Measurements from ENCODE around the gene IL20RB. TPM values are rescaled to one million over a fixed set of nuclear protein-coding genes. Genes with fewer than 3 reads are reported as not detected.

IL20RB gene
- total and polyA plus RNA-seq, 2 of the 13 experiments (the other 11 are each of a cell fraction or from before 2014, with no cell fraction given), result 0.22 to 0.32 TPM

GRCh38 chr3:136919799-136920580, 37.8 kb upstream of the IL20RB start:
- H3K4me3 ChIP-seq (replicated peaks in 1 of 3; ENCODE audit: insufficient read depth in 1 of 3, low read depth in 2 of 3, low read length in 3 of 3), result no peak overlapping the region
- POLR2A ChIA-PET, result no interaction called here
- ATAC-seq, result no peak
- H3K36me3 ChIP-seq (replicated peaks in 1 of 2; ENCODE audit: control insufficient read depth in 1 of 2, insufficient read depth in 2 of 2, low read length in 2 of 2), result no peaks in the 10 kb centered on the region
- H3K27ac ChIP-seq (ENCODE audit: extremely low read length, insufficient read depth, low read length), result no peak overlapping the region
- H3K9me3 ChIP-seq (ENCODE audit: low read length), result no peaks in the 10 kb centered on the region
- H3K4me1 ChIP-seq (ENCODE audit: insufficient read depth, low read length), result peaks cover 11% of the 10 kb centered on the region; the same call in 1 of the 2 replicates
- 0 out of 2 replicates have a peak, but pooled peaks cover 7% of the 10 kb centered on the region for H4K20me1 ChIP-seq (ENCODE audit: insufficient read depth, low read length)
- H2AFZ ChIP-seq (ENCODE audit: low read length), result no peak overlapping the region
- no peaks in the 10 kb centered on the region for H3K27me3 ChIP-seq (ENCODE audit: control insufficient read depth in 1 of 2, insufficient read depth in 2 of 2, low read length in 2 of 2)
- TF ChIP-seq MAFF (IDR thresholded peaks at IDR 0.05; ENCODE audit: low read depth, low read length) (peak; percentile 48), ZNF124 (CRISPR knock-in tag; IDR thresholded peaks at IDR 0.05) (no peak), ZNF660 (CRISPR knock-in tag; IDR thresholded peaks at IDR 0.05; ENCODE audit: borderline replicate concordance, low read depth) (no peak), MAFK (conservative IDR thresholded peaks at IDR 0.05 in 1 of 2, IDR thresholded peaks at IDR 0.05 in 1 of 2; ENCODE audit: low read length in 2 of 2) (peak; percentile 64 to 74), ZNF30 (CRISPR knock-in tag; IDR thresholded peaks at IDR 0.05) (no peak), ARNT (IDR thresholded peaks at IDR 0.05) (no peak), KAT2B (IDR thresholded peaks at IDR 0.05; ENCODE audit: borderline replicate concordance, low read depth, low read length) (no peak)
- TF ChIP-seq, protein P1, sequence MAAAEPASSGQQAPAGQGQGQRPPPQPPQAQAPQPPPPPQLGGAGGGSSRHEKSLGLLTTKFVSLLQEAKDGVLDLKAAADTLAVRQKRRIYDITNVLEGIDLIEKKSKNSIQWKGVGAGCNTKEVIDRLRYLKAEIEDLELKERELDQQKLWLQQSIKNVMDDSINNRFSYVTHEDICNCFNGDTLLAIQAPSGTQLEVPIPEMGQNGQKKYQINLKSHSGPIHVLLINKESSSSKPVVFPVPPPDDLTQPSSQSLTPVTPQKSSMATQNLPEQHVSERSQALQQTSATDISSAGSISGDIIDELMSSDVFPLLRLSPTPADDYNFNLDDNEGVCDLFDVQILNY (CRISPR knock-in tag; conservative IDR thresholded peaks at IDR 0.05), result no peak
- no peak for DNase-seq (ENCODE audit: low spot score)
- peaks cover 56% of the 10 kb centered on the region for H3K79me2 ChIP-seq (ENCODE audit: insufficient read depth, low read length)
- CTCF ChIA-PET (ENCODE audit: low intra/inter-chr PET ratio, low total read pairs), result no interaction called here
- H3K4me2 ChIP-seq (ENCODE audit: low read depth, low read length), result no peak overlapping the region
- H3K9ac ChIP-seq (ENCODE audit: insufficient read depth, low read depth, low read length), result no peak overlapping the region
- no peak for FAIRE-seq
- intact Hi-C loops (cut with micrococcal nuclease; ENCODE audit: unreplicated experiment) (no loop called here), in situ Hi-C loops (cut with HindIII; ENCODE audit: extremely low pct_ligation_motif_present, low pct_unique_long_range_greater_than_20kb) (no loop called here)
- WGBS (ENCODE audit: low lambda C conversion rate), result 100% methylated on average over 1 of the region's 1 CpG
- BruUV-seq (replicated peaks), result no TSS peak

All from HepG2 (cell line).